Smooth muscle cell (in vitro differentiated cells): ENCODE results near the gene FHIT. TPM values are rescaled to one million over a fixed set of nuclear protein-coding genes. Genes with fewer than 3 reads are reported as not detected.

Experiments
- DNase-seq: peaks from one replicate; lab custom pipeline; 2025; ENCODE audit not compliant: unreplicated experiment; lab: John Stamatoyannopoulos, UW
- H2AFZ ChIP-seq: fragments of 200-600 bp; sonication (generic); 2 replicates; pipeline ENCODE4 v1.6.0; 2016; ENCODE audit warnings: antibody characterized with exemption, low read depth, mild to moderate bottlenecking
- H3F3A ChIP-seq: fragments of 200-600 bp; sonication (generic); 2 replicates; pipeline ENCODE4 v1.6.0; 2017; ENCODE audit warnings: antibody characterized with exemption, low read depth
- H3K27ac ChIP-seq: fragments of 200-600 bp; sonication (generic); 2 replicates; pipeline ENCODE4 v1.5.1; 2016; ENCODE audit warnings: low read depth, mild to moderate bottlenecking
- H3K27me3 ChIP-seq: fragments of 200-600 bp; sonication (generic); 2 replicates; pipeline ENCODE4 v1.6.1; 2016; ENCODE audit warnings: low read depth, mild to moderate bottlenecking
- H3K36me3 ChIP-seq: fragments of 200-600 bp; sonication (generic); 2 replicates; pipeline ENCODE4 v1.5.1; 2016; ENCODE audit warnings: low read depth
- H3K4me1 ChIP-seq: fragments of 200-600 bp; sonication (generic); 2 replicates; pipeline ENCODE4 v1.5.1; 2016; ENCODE audit warnings: low read depth
- H3K4me2 ChIP-seq: fragments of 200-600 bp; sonication (generic); 2 replicates; pipeline ENCODE4 v1.6.0; 2016; ENCODE audit warnings: mild to moderate bottlenecking
- H3K4me3 ChIP-seq: fragments of 200-600 bp; sonication (generic); 2 replicates; pipeline ENCODE4 v1.5.1; 2016; ENCODE audit warnings: mild to moderate bottlenecking
- H3K79me2 ChIP-seq: fragments of 200-600 bp; sonication (generic); 2 replicates; pipeline ENCODE4 v1.6.0; 2016; ENCODE audit warnings: low read depth, mild to moderate bottlenecking
- H3K9ac ChIP-seq: fragments of 200-600 bp; sonication (generic); 2 replicates; pipeline ENCODE4 v1.6.0; 2016; ENCODE audit warnings: low read depth
- H3K9me3 ChIP-seq: fragments of 200-600 bp; sonication (generic); replicated peaks from 2 replicates; pipeline ENCODE4 v1.5.1; 2016; ENCODE audit warnings: low read depth
- H4K20me1 ChIP-seq: fragments of 200-600 bp; sonication (generic); 2 replicates; pipeline ENCODE4 v1.6.0; 2016; ENCODE audit warnings: low read depth
- WGBS: methylation state at CpG from one replicate; pipeline ENCODE4 v1.1.7; 2016; ENCODE audit warnings: low lambda C conversion rate; 5-methylcytosine and 5-hydroxymethylcytosine counted together
- polyA plus RNA-seq: library from polyadenylated mRNA; unstranded; fragments of >200 nt; fragmentation: Nextera tagmentation; extraction: Ambion mirVana; gene quantifications from 2 replicates; pipeline ENCODE4 v1.2.1, GENCODE V29; 2016
- total RNA-seq: library from RNA; depleted of rRNA; stranded (reverse); fragments of >200 nt; gene quantifications from 2 replicates; pipeline ENCODE4 v1.2.3, GENCODE V29; 2014
- TF ChIP-seq, protein P1 (sequence below): fragments of 200-600 bp; sonication (generic); IDR thresholded peaks from 2 replicates; pipeline ENCODE4 v1.5.1; 2017; ENCODE audit warnings: borderline replicate concordance, mild to moderate bottlenecking, antibody characterized with exemption; ENCODE audit not compliant: insufficient read depth, poor library complexity, severe bottlenecking

The FHIT gene
- total and polyA plus RNA-seq, 2 experiments from 2014 or later, result 5.9 to 6.7 TPM

DNA sequence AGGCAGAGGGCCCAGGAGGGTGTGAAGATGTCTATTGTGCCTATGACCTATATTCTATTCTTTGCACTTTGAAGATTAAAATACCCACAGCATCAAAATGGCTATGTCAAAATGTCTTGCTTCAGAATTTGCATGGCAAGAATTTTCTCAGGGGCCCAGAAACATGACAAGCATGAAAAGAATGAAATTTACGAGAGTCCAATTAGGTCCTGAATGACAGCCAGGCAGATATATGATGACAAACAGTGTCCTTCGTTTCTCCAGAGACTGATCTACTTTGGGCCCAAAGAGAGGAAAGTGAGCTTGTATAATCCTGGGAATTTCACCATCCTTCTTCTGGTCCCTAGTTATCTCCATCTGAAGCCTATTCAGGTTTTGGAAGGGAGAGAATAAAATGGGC is 609.9 kb downstream of the FHIT start:
- 32% methylated on average over 2 of the region's 2 CpGs for WGBS
- Histone ChIP-seq H3K4me3 (no peak overlapping the region), H3K4me2 (no peak overlapping the region), H3F3A (no peaks in the 10 kb centered on the region), H2AFZ (no peak overlapping the region), H4K20me1 (no peaks in the 10 kb centered on the region), H3K9ac (no peak overlapping the region), H3K4me1 (no peaks in the 10 kb centered on the region), H3K79me2 (no peaks in the 10 kb centered on the region), H3K27me3 (no peaks in the 10 kb centered on the region), H3K27ac (no peak overlapping the region), H3K36me3 (no peaks in the 10 kb centered on the region), H3K9me3 (no peaks in the 10 kb centered on the region)
- TF ChIP-seq, protein P1, sequence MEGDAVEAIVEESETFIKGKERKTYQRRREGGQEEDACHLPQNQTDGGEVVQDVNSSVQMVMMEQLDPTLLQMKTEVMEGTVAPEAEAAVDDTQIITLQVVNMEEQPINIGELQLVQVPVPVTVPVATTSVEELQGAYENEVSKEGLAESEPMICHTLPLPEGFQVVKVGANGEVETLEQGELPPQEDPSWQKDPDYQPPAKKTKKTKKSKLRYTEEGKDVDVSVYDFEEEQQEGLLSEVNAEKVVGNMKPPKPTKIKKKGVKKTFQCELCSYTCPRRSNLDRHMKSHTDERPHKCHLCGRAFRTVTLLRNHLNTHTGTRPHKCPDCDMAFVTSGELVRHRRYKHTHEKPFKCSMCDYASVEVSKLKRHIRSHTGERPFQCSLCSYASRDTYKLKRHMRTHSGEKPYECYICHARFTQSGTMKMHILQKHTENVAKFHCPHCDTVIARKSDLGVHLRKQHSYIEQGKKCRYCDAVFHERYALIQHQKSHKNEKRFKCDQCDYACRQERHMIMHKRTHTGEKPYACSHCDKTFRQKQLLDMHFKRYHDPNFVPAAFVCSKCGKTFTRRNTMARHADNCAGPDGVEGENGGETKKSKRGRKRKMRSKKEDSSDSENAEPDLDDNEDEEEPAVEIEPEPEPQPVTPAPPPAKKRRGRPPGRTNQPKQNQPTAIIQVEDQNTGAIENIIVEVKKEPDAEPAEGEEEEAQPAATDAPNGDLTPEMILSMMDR, result no peak
- no peak for DNase-seq

GRCh38 chr3:60636846-60637245 is 614.4 kb downstream of the FHIT start:
- Histone ChIP-seq H3K27me3 (no peaks in the 10 kb centered on the region), H3K79me2 (no peaks in the 10 kb centered on the region), H3K9me3 (no peaks in the 10 kb centered on the region), H2AFZ (no peak overlapping the region), H3F3A (no peaks in the 10 kb centered on the region), H4K20me1 (no peaks in the 10 kb centered on the region), H3K4me1 (no peaks in the 10 kb centered on the region), H3K4me2 (no peak overlapping the region), H3K9ac (no peak overlapping the region), H3K4me3 (no peak overlapping the region), H3K27ac (no peak overlapping the region), H3K36me3 (no peaks in the 10 kb centered on the region)
- TF ChIP-seq, protein P1, result no peak
- no peak for DNase-seq

GRCh38 chr3:60633644-60634043 is 617.6 kb downstream of the FHIT start:
- H3K36me3 ChIP-seq, result no peaks in the 10 kb centered on the region
- no peak for DNase-seq
- H3K4me2 ChIP-seq, result no peak overlapping the region
- no peak overlapping the region for H2AFZ ChIP-seq
- no peaks in the 10 kb centered on the region for H3K79me2 ChIP-seq
- no peaks in the 10 kb centered on the region for H4K20me1 ChIP-seq
- H3F3A ChIP-seq, result no peaks in the 10 kb centered on the region
- 71% methylated on average over 9 of the region's 9 CpGs for WGBS
- TF ChIP-seq, protein P1, result no peak
- no peak overlapping the region for H3K27ac ChIP-seq
- no peaks in the 10 kb centered on the region for H3K27me3 ChIP-seq
- no peaks in the 10 kb centered on the region for H3K4me1 ChIP-seq
- no peak overlapping the region for H3K4me3 ChIP-seq
- H3K9me3 ChIP-seq, result no peaks in the 10 kb centered on the region
- no peak overlapping the region for H3K9ac ChIP-seq

DNA sequence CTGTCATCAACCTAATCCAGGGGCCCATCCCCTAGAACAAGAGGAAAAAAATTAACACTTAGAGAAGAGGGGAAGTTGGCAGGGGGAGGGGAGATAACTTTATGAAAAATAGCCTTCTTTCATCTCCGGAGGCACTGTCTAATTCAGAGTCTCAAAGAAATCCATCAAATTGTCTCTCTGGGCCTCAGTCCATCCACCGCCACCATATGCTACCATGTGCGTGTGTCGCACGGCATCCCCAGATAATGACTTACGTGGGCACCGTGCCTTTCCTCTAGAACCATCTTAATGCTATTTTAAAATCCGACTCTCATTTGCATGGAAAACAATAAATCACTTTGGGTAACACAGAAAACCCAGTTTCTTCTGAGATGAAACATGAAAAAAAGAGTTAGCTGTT is 619.7 kb downstream of the FHIT start:
- no peak for DNase-seq
- Histone ChIP-seq H3K9ac (no peak overlapping the region), H3K4me1 (no peaks in the 10 kb centered on the region), H3K79me2 (no peaks in the 10 kb centered on the region), H3K4me2 (no peak overlapping the region), H3K9me3 (no peaks in the 10 kb centered on the region), H3K27me3 (no peaks in the 10 kb centered on the region), H3K36me3 (no peaks in the 10 kb centered on the region), H3K4me3 (no peak overlapping the region), H3K27ac (no peak overlapping the region), H4K20me1 (no peaks in the 10 kb centered on the region), H3F3A (no peaks in the 10 kb centered on the region), H2AFZ (no peak overlapping the region)
- 97% methylated on average over 8 of the region's 8 CpGs for WGBS
- TF ChIP-seq, protein P1, result no peak
